Fibroblast of villous mesenchyme (primary cell): Measurements from ENCODE around the gene NDUFB4. TPM values are rescaled to one million over a fixed set of nuclear protein-coding genes. Genes with fewer than 3 reads are reported as not detected.

Experiments
- DNase-seq: peaks from one replicate; pipeline ENCODE4 v3.0.0-alpha.2; 2010; ENCODE audit warnings: low read depth
- H3K4me3 ChIP-seq: 2 replicates; pipeline ENCODE4 v1.5.1; 2011; ENCODE audit warnings: low read depth, mild to moderate bottlenecking, low read length
- CTCF ChIP-seq: IDR thresholded peaks from 2 replicates; pipeline ENCODE4 v1.5.1; 2012; ENCODE audit warnings: low read depth, mild to moderate bottlenecking, low read length; ENCODE audit not compliant: insufficient read depth
- total RNA-seq: library from RNA; depleted of rRNA; stranded (reverse); fragments of >200 nt; gene quantifications from 2 replicates; pipeline ENCODE4 v1.2.3, GENCODE V29; 2012

NDUFB4 gene
- total RNA-seq, 1 donor = 41.0 TPM

GRCh38 chr3:120557115-120557514 is 39.0 kb upstream of the NDUFB4 start:
- no peak overlapping the region for H3K4me3 ChIP-seq
- TF ChIP-seq CTCF = no peak
- no peak for DNase-seq

GRCh38 chr3:120558771-120559241 is 37.3 kb upstream of the NDUFB4 start:
- peak overlapping the region; percentile 71 for H3K4me3 ChIP-seq
- peak; percentile 97 for TF ChIP-seq CTCF
- DNase-seq = peak; percentile 90

GRCh38 chr3:120559242-120560061 is 36.7 kb upstream of the NDUFB4 start:
- H3K4me3 ChIP-seq = peak overlapping the region; percentile 71
- no peak for TF ChIP-seq CTCF
- peak; percentile 51 for DNase-seq

GRCh38 chr3:120560304-120561250 is 35.6 kb upstream of the NDUFB4 start:
- no peak overlapping the region for H3K4me3 ChIP-seq
- no peak for TF ChIP-seq CTCF
- DNase-seq = no peak

- peak; percentile 91 for TF ChIP-seq CTCF
- peak; percentile 79 for DNase-seq
- no peak overlapping the region for H3K4me3 ChIP-seq
Measured at GRCh38 chr3:120561251-120562045, 34.7 kb upstream of the NDUFB4 start.

- no peak overlapping the region for H3K4me3 ChIP-seq
- no peak for TF ChIP-seq CTCF
- DNase-seq = no peak
Measured at GRCh38 chr3:120563356-120564022, 32.6 kb upstream of the NDUFB4 start.
